ENCODE results near the gene AKAP7. TPM values are rescaled to one million over a fixed set of nuclear protein-coding genes. Genes with fewer than 3 reads are reported as not detected.
"Not testable (repeated sequence)": the region's sequence is repeated elsewhere in the genome, so short reads cannot be mapped to it uniquely, and the experiment has no call there.

AKAP7 gene
- total and polyA plus RNA-seq, 2 experiments from 2014 or later: 18.4 to 54.4 TPM

- H3K4me3 ChIP-seq: no peak overlapping the region
- H3K9me3 ChIP-seq (ENCODE audit: low read depth): no peaks in the 10 kb centered on the region
- no peaks in the 10 kb centered on the region for H3K79me2 ChIP-seq
- H4K20me1 ChIP-seq (ENCODE audit: insufficient read depth, poor library complexity, severe bottlenecking): no peaks in the 10 kb centered on the region
- TF ChIP-seq CTCF (IDR thresholded peaks at IDR 0.05; ENCODE audit: poor library complexity): no peak
- no peak for TF ChIP-seq EZH2phosphoT487 (IDR thresholded peaks at IDR 0.05; ENCODE audit: low read depth, severe bottlenecking, unreplicated experiment)
- TF ChIP-seq EZH2 (IDR thresholded peaks at IDR 0.05; ENCODE audit: borderline replicate concordance): no peak
- H3K9me2 ChIP-seq (replicated peaks; ENCODE audit: insufficient read depth): no peaks in the 10 kb centered on the region
- no peaks in the 10 kb centered on the region for H3K36me3 ChIP-seq (replicated peaks; ENCODE audit: insufficient read depth, low read depth)
- H2AFZ ChIP-seq: no peak overlapping the region
- 97% methylated on average over 1 of the region's 1 CpG for WGBS (ENCODE audit: low lambda C conversion rate, missing lambda C conversion rate)
- no peak for DNase-seq (ENCODE audit: low spot score)
- no peaks in the 10 kb centered on the region for H3K4me1 ChIP-seq (ENCODE audit: insufficient read depth)
- H3K27me3 ChIP-seq: no peaks in the 10 kb centered on the region
- no peak overlapping the region for H3K27ac ChIP-seq
- H3K4me2 ChIP-seq: no peak overlapping the region
These were observed 186.3 kb downstream of the AKAP7 start for GRCh38 chr6:131321589-131321988.

DNA sequence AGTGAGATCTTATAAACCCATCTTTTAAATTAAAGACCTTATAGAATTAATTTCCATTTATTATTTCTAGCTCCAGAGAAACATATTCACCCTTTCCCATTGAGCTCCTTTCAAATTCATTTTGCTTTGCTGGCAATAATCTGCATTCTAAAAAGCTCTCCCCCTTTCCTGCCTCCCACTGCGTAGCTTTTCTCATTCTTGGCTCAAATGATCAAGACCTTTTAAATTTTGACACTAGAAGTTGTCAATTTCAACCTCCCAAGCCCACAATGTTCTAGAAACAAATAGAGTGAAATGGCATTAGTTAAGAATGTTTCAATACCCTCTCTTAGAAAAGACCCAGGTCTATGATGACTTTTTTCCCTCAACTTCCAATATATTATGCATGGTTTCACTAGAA, 186.9 kb downstream of the AKAP7 start:
- H4K20me1 ChIP-seq (ENCODE audit: insufficient read depth, poor library complexity, severe bottlenecking): no peaks in the 10 kb centered on the region
- WGBS (ENCODE audit: low lambda C conversion rate, missing lambda C conversion rate): 85% methylated on average over 1 of the region's 1 CpG
- no peaks in the 10 kb centered on the region for H3K79me2 ChIP-seq
- no peak overlapping the region for H3K4me2 ChIP-seq
- no peaks in the 10 kb centered on the region for H3K4me1 ChIP-seq (ENCODE audit: insufficient read depth)
- H3K36me3 ChIP-seq (replicated peaks; ENCODE audit: insufficient read depth, low read depth): no peaks in the 10 kb centered on the region
- no peaks in the 10 kb centered on the region for H3K9me2 ChIP-seq (replicated peaks; ENCODE audit: insufficient read depth)
- no peak overlapping the region for H3K4me3 ChIP-seq
- no peak overlapping the region for H2AFZ ChIP-seq
- no peaks in the 10 kb centered on the region for H3K9me3 ChIP-seq (ENCODE audit: low read depth)
- TF ChIP-seq EZH2phosphoT487 (IDR thresholded peaks at IDR 0.05; ENCODE audit: low read depth, severe bottlenecking, unreplicated experiment) (no peak), EZH2 (IDR thresholded peaks at IDR 0.05; ENCODE audit: borderline replicate concordance) (no peak), CTCF (IDR thresholded peaks at IDR 0.05; ENCODE audit: poor library complexity) (no peak)
- no peak overlapping the region for H3K27ac ChIP-seq
- no peak for DNase-seq (ENCODE audit: low spot score)
- H3K27me3 ChIP-seq: no peaks in the 10 kb centered on the region

DNA sequence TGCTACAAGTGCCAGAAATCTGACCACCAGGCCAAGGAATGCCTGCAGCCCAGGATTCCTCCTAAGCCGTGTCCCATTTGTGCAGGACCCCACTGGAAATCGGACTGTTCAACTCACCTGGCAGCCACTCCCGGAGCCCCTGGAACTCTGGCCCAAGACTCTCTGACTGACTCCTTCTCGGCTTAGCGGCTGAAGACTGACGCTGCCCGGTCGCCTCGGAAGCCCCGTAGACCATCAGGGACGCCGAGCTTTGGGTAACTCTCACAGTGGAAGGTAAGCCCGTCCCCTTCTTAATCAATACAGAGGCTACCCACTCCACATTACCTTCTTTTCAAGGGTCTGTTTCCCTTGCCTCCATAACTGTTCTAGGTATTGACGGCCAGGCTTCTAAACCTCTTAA, 190.4 kb downstream of the AKAP7 start:
- H3K4me3 ChIP-seq; H3K79me2 ChIP-seq; H3K36me3 ChIP-seq (replicated peaks; ENCODE audit: insufficient read depth, low read depth); DNase-seq (ENCODE audit: low spot score); H3K9me3 ChIP-seq (ENCODE audit: low read depth); H3K27ac ChIP-seq; H3K4me1 ChIP-seq (ENCODE audit: insufficient read depth); H2AFZ ChIP-seq; H3K27me3 ChIP-seq; H3K9me2 ChIP-seq (replicated peaks; ENCODE audit: insufficient read depth); H3K4me2 ChIP-seq; H4K20me1 ChIP-seq (ENCODE audit: insufficient read depth, poor library complexity, severe bottlenecking): not testable (repeated sequence)
- 85% methylated on average over 14 of the region's 14 CpGs for WGBS (ENCODE audit: low lambda C conversion rate, missing lambda C conversion rate)

DNA sequence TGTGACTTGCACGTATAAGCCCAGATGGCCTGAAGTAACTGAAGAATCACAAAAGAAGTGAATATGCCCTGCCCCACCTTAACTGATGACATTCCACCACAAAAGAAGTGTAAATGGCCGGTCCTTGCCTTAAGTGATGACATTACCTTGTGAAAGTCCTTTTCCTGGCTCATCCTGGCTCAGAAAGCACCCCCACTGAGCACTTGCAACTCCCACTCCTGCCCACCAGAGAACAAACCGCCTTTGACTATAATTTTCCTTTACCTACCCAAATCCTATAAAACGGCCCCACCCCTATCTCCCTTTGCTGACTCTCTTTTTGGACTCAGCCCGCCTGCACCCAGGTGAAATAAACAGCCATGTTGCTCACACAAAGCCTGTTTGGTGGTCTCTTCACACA, 193.5 kb downstream of the AKAP7 start:
- DNase-seq (ENCODE audit: low spot score); H3K36me3 ChIP-seq (replicated peaks; ENCODE audit: insufficient read depth, low read depth); H3K27ac ChIP-seq; H3K79me2 ChIP-seq; H3K4me3 ChIP-seq; H3K27me3 ChIP-seq; H3K9me2 ChIP-seq (replicated peaks; ENCODE audit: insufficient read depth); H2AFZ ChIP-seq; H3K9me3 ChIP-seq (ENCODE audit: low read depth); H4K20me1 ChIP-seq (ENCODE audit: insufficient read depth, poor library complexity, severe bottlenecking); H3K4me1 ChIP-seq (ENCODE audit: insufficient read depth); H3K4me2 ChIP-seq: not testable (repeated sequence)
- 57% methylated on average over 5 of the region's 5 CpGs for WGBS (ENCODE audit: low lambda C conversion rate, missing lambda C conversion rate)

GRCh38 chr6:131331151-131331550, 195.9 kb downstream of the AKAP7 start:
- Histone ChIP-seq H2AFZ (no peak overlapping the region), H3K27me3 (no peaks in the 10 kb centered on the region), H3K4me2 (no peak overlapping the region), H3K79me2 (no peaks in the 10 kb centered on the region), H3K4me3 (no peak overlapping the region), H3K36me3 (replicated peaks; ENCODE audit: insufficient read depth, low read depth) (no peaks in the 10 kb centered on the region), H4K20me1 (ENCODE audit: insufficient read depth, poor library complexity, severe bottlenecking) (no peaks in the 10 kb centered on the region), H3K4me1 (ENCODE audit: insufficient read depth) (peaks cover 8% of the 10 kb centered on the region), H3K9me3 (ENCODE audit: low read depth) (no peaks in the 10 kb centered on the region), H3K27ac (peak overlapping the region; percentile 37), H3K9me2 (replicated peaks; ENCODE audit: insufficient read depth) (no peaks in the 10 kb centered on the region)
- no peak for TF ChIP-seq CTCF (IDR thresholded peaks at IDR 0.05; ENCODE audit: poor library complexity)
- TF ChIP-seq EZH2phosphoT487 (IDR thresholded peaks at IDR 0.05; ENCODE audit: low read depth, severe bottlenecking, unreplicated experiment): no peak
- TF ChIP-seq EZH2 (IDR thresholded peaks at IDR 0.05; ENCODE audit: borderline replicate concordance): no peak
- DNase-seq (ENCODE audit: low spot score): peak; percentile 16
- 41% methylated on average over 3 of the region's 3 CpGs for WGBS (ENCODE audit: low lambda C conversion rate, missing lambda C conversion rate)
